IMR-90 (cell line): ENCODE data around the gene RGS12. TPM values are rescaled to one million over a fixed set of nuclear protein-coding genes. Genes with fewer than 3 reads are reported as not detected.

Source experiments
- ATAC-seq: fragments of 200-7000 bp; cut with Tn5 transposase; 2 replicates; pipeline ENCODE4 v1.9.1; 2020; ENCODE audit warnings: low read depth, mild to moderate bottlenecking, moderate library complexity
- BruUV-seq: library from RNA; stranded (reverse); fragments of 400-500 nt; replicated peaks from 2 replicates; lab custom pipeline; 2021; lab: Mats Ljungman, UMichigan
- CTCF ChIA-PET: fragments of 300-600 bp; formaldehyde crosslinking; extraction: SDS; loops from one replicate; lab custom pipeline; 2021; ENCODE audit warnings: antibody characterized with exemption; lab: Yijun Ruan, JAX
- POLR2A ChIA-PET: fragments of 300-600 bp; sonication (Branson Sonifier 250); formaldehyde crosslinking; loops from one replicate; lab custom pipeline; 2022; ENCODE audit warnings: antibody characterized with exemption; ENCODE audit not compliant: unreplicated experiment; lab: Charles Lee
- DNase-seq: peaks from one replicate; pipeline ENCODE4 v3.0.0; 2013
- H2AFZ ChIP-seq: replicated peaks from 2 replicates; pipeline ENCODE3; 2013; ENCODE audit warnings: low read length, mild to moderate bottlenecking; ENCODE audit not compliant: poor library complexity
- H2AK5ac ChIP-seq: 2 replicates; pipeline ENCODE4 v1.6.1; 2013; ENCODE audit warnings: low read depth, low read length, inconsistent platforms
- H2AK9ac ChIP-seq: replicated peaks from 2 replicates; pipeline ENCODE3; 2013; ENCODE audit warnings: mild to moderate bottlenecking, low read depth, low read length, moderate library complexity; ENCODE audit not compliant: poor library complexity
- H2BK120ac ChIP-seq: 2 replicates; pipeline ENCODE4 v1.6.1; 2013; ENCODE audit warnings: low read depth, low read length, inconsistent platforms
- H2BK15ac ChIP-seq: 3 replicates; pipeline ENCODE4 v1.6.1; 2013; ENCODE audit warnings: low read depth, low read length, inconsistent platforms
- H2BK20ac ChIP-seq: 2 replicates; pipeline ENCODE4 v1.6.1; 2013; ENCODE audit warnings: low read depth, mild to moderate bottlenecking, inconsistent platforms, low read length, moderate library complexity
- H2BK5ac ChIP-seq: 2 replicates; pipeline ENCODE4 v1.6.1; 2013; ENCODE audit warnings: mild to moderate bottlenecking, low read depth, low read length, inconsistent platforms; ENCODE audit not compliant: poor library complexity, severe bottlenecking
- H3K14ac ChIP-seq: replicated peaks from 2 replicates; pipeline ENCODE4 v1.6.1; 2013; ENCODE audit warnings: low read depth, low read length, inconsistent platforms
- H3K18ac ChIP-seq: 2 replicates; pipeline ENCODE4 v1.6.1; 2013; ENCODE audit warnings: low read depth, low read length, control low read depth
- H3K23ac ChIP-seq: 2 replicates; pipeline ENCODE4 v1.6.1; 2013; ENCODE audit warnings: low read depth, low read length, inconsistent platforms
- H3K27ac ChIP-seq: 2 replicates; pipeline ENCODE4 v1.5.1; 2013; ENCODE audit warnings: mild to moderate bottlenecking, control low read depth, low read length; ENCODE audit not compliant: insufficient read depth
- H3K27me3 ChIP-seq: 2 replicates; pipeline ENCODE4 v1.6.1; 2013; ENCODE audit warnings: low read length; ENCODE audit not compliant: control insufficient read depth, insufficient read depth
- H3K36me3 ChIP-seq: 2 replicates; pipeline ENCODE4 v1.6.1; 2013; ENCODE audit warnings: low read length, mixed read lengths; ENCODE audit not compliant: control insufficient read depth, insufficient read depth
- H3K4ac ChIP-seq: 2 replicates; pipeline ENCODE4 v1.6.1; 2013; ENCODE audit warnings: low read depth, low read length, inconsistent platforms
- H3K4me1 ChIP-seq: 2 replicates; pipeline ENCODE4 v1.6.1; 2013; ENCODE audit warnings: low read length, mixed read lengths; ENCODE audit not compliant: control insufficient read depth, insufficient read depth
- H3K4me2 ChIP-seq: 2 replicates; pipeline ENCODE4 v1.6.1; 2013; ENCODE audit warnings: low read depth, mild to moderate bottlenecking, control low read depth, low read length, moderate library complexity
- H3K4me3 ChIP-seq: 2 replicates; pipeline ENCODE4 v1.5.1; 2013; ENCODE audit warnings: low read depth, mild to moderate bottlenecking, control low read depth, low read length, moderate library complexity; ENCODE audit not compliant: insufficient read depth
- H3K56ac ChIP-seq: 2 replicates; pipeline ENCODE4 v1.6.1; 2013; ENCODE audit warnings: low read length, inconsistent platforms; ENCODE audit not compliant: insufficient read depth; ENCODE audit errors: extremely low read depth
- H3K79me1 ChIP-seq, 2 experiments: 2 replicates each; pipeline ENCODE4 v1.6.1; 2013; ENCODE audit warnings: low read length in 2 of 2, inconsistent platforms in 1 of 2, low read depth in 1 of 2
- H3K9ac ChIP-seq: 2 replicates; pipeline ENCODE4 v1.6.1; 2013; ENCODE audit warnings: low read depth, low read length, control low read depth
- H3K9me1 ChIP-seq: 2 replicates; pipeline ENCODE4 v1.6.1; 2013; ENCODE audit warnings: low read length, inconsistent platforms; ENCODE audit not compliant: insufficient read depth
- H3K9me3 ChIP-seq: 2 replicates; pipeline ENCODE4 v1.6.1; 2013; ENCODE audit warnings: low read length; ENCODE audit not compliant: control insufficient read depth, insufficient read depth
- H4K20me1 ChIP-seq: 2 replicates; pipeline ENCODE4 v1.6.1; 2013; ENCODE audit warnings: low read length, inconsistent platforms; ENCODE audit not compliant: insufficient read depth
- H4K5ac ChIP-seq: 2 replicates; pipeline ENCODE4 v1.6.1; 2013; ENCODE audit warnings: mild to moderate bottlenecking, low read depth, low read length, control low read depth
- H4K8ac ChIP-seq, 2 experiments: 2 replicates each; pipeline ENCODE4 v1.6.1; 2013; ENCODE audit warnings: low read depth in 2 of 2, low read length in 2 of 2, control low read depth in 1 of 2, inconsistent platforms in 1 of 2
- H4K91ac ChIP-seq: 2 replicates; pipeline ENCODE4 v1.6.1; 2013; ENCODE audit warnings: low read depth, low read length, inconsistent platforms; ENCODE audit not compliant: insufficient read depth
- CHD1 ChIP-seq: IDR thresholded peaks from 2 replicates; pipeline ENCODE4 v1.6.1; 2012; ENCODE audit warnings: low read depth, low read length, improper control_type of control experiment
- MAZ ChIP-seq: IDR thresholded peaks from 2 replicates; pipeline ENCODE4 v1.6.1; 2012; ENCODE audit warnings: low read depth, mild to moderate bottlenecking, low read length, improper control_type of control experiment, moderate library complexity, borderline replicate concordance
- RAD21 ChIP-seq: IDR thresholded peaks from 2 replicates; pipeline ENCODE4 v1.6.1; 2012; ENCODE audit warnings: low read length, improper control_type of control experiment
- WGBS, 2 experiments: methylation state at CpG; one replicate each; pipeline versions ENCODE4 v1.1.5 to v1.1.7; 2013; ENCODE audit warnings: missing lambda C conversion rate in 2 of 2; ENCODE audit not compliant: insufficient read length in 1 of 2; ENCODE audit errors: extremely low coverage in 2 of 2; 5-methylcytosine and 5-hydroxymethylcytosine counted together
- dilution Hi-C: fragments of 300-500 bp; cut with HindIII; formaldehyde crosslinking; loops from one replicate; pipeline ENCODE4 v1.14.3; 2018; ENCODE audit warnings: low sequenced_read_pairs; ENCODE audit not compliant: unreplicated experiment
- in situ Hi-C: fragments of 300-500 bp; cut with MboI; formaldehyde crosslinking; loops from 3 replicates; pipeline ENCODE4 v1.14.3; 2019; ENCODE audit warnings: low sequenced_read_pairs, inconsistent platforms, mixed read lengths
- intact Hi-C: fragments of 100-400 bp; cut with micrococcal nuclease; formaldehyde crosslinking; loops from 2 replicates; pipeline ENCODE4 v1.10.0; 2022
- polyA plus RNA-seq, 3 experiments: library from polyadenylated mRNA; depleted of rRNA; stranded (reverse); fragments of >200 nt; gene quantifications; 2 replicates each; pipeline ENCODE4 v1.2.3, GENCODE V29; 2012; ENCODE audit warnings: low replicate concordance in 1 of 3
- total RNA-seq: library from RNA; depleted of rRNA; stranded (reverse); fragments of >200 nt; gene quantifications from 2 replicates; pipeline ENCODE4 v1.2.3, GENCODE V29; 2012
- TF ChIP-seq, protein P1 (sequence below): fragments of 150-350 bp; IDR thresholded peaks from 2 replicates; pipeline ENCODE4 v1.6.1; 2016; ENCODE audit warnings: low read depth, mild to moderate bottlenecking, low read length, moderate library complexity, borderline replicate concordance

RGS12 gene
- total and polyA plus RNA-seq, 2 of the 4 experiments (the other 2 are of a cell fraction), result 11.8 to 12.0 TPM

DNA sequence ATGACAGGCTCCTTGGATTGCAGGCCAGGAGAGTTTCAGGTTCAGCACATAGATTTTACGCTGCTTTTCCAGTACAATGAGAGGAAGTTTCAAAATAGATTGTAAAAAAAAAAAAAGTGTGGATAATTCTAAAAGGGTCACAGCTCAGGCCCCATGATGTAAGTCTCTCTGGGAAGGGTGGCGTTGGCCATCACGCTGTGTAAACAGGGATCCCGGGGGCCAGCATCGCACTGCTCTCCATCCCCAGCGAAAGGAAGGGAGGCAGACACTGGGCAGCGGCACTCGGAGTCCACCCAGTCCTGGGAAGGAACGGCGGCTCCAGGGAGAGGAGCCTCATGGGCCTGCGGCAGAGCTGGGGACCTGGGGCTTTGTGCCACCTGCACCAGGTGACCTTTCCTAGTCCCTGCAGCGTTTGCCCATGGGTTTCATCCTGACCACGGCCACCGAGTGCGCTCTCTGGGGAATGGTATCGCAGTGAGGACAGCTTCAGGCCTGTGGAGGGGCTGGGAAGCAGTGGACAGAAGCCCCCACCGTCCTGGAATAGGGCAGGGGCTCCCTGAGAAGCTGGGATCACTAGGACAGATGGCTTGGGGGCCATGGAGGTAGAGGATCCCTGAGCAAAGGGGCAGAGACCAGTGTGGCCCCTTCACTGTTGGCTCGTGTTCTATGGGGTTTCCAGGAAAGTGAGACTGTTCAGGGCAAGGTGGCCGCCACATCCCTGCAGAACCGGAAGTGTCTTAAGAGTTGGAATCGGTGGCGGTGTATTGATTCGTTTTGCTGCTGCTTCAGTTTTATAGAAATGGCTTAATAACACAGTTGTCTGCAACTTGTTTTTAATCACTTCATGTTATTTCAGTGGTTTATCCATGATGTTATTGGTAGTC, 38.9 kb downstream of the RGS12 start:
- H2BK20ac ChIP-seq, result no peak overlapping the region
- no peaks in the 10 kb centered on the region for H3K36me3 ChIP-seq
- TF ChIP-seq, protein P1, sequence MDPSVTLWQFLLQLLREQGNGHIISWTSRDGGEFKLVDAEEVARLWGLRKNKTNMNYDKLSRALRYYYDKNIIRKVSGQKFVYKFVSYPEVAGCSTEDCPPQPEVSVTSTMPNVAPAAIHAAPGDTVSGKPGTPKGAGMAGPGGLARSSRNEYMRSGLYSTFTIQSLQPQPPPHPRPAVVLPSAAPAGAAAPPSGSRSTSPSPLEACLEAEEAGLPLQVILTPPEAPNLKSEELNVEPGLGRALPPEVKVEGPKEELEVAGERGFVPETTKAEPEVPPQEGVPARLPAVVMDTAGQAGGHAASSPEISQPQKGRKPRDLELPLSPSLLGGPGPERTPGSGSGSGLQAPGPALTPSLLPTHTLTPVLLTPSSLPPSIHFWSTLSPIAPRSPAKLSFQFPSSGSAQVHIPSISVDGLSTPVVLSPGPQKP, result no peak
- no peak for TF ChIP-seq CHD1
- no peak for TF ChIP-seq MAZ
- no peak for TF ChIP-seq RAD21
- no TSS peak for BruUV-seq
- H2BK120ac ChIP-seq, result no peak overlapping the region
- no peaks in the 10 kb centered on the region for H3K9me3 ChIP-seq
- intact Hi-C loops (no loop called here), in situ Hi-C loops (no loop called here), dilution Hi-C loops (no loop called here)
- no peak overlapping the region for H2AK9ac ChIP-seq
- H4K91ac ChIP-seq, result no peak overlapping the region
- H3K14ac ChIP-seq, result no peak overlapping the region
- H2BK5ac ChIP-seq, result no peak overlapping the region
- H2AK5ac ChIP-seq, result no peak overlapping the region
- H3K9ac ChIP-seq, result no peak overlapping the region
- H2BK15ac ChIP-seq, result no peak overlapping the region
- DNase-seq (no peak), ATAC-seq (no peak)
- CTCF ChIA-PET, result no interaction called here
- no peak overlapping the region for H3K23ac ChIP-seq
- POLR2A ChIA-PET, result no interaction called here
- H2AFZ ChIP-seq, result no peak overlapping the region
- no peak overlapping the region for H3K4me2 ChIP-seq
- H3K9me1 ChIP-seq, result peaks cover 4% of the 10 kb centered on the region; the same call in 1 of the 2 replicates
- no peak overlapping the region for H3K56ac ChIP-seq
- no peaks in the 10 kb centered on the region for H3K27me3 ChIP-seq
- peaks cover 22% of the 10 kb centered on the region for H4K20me1 ChIP-seq
- H3K4ac ChIP-seq, result no peak overlapping the region
- 97% methylated on average over 7 of the region's 23 CpGs; no CpG with 5 or more reads in 1 of the 2 experiments for WGBS, 2 experiments
- H3K18ac ChIP-seq, result no peak overlapping the region
- no peak overlapping the region for H4K8ac ChIP-seq
- peaks cover 9 to 66% of the 10 kb centered on the region in 2 experiments for H3K79me1 ChIP-seq
- H3K4me3 ChIP-seq, result no peak overlapping the region
- H3K27ac ChIP-seq, result no peak overlapping the region
- H3K4me1 ChIP-seq, result peaks cover 3% of the 10 kb centered on the region; the same call in 1 of the 2 replicates
- no peak overlapping the region for H4K5ac ChIP-seq
